ENCODE measurements around the gene AFAP1. TPM values are rescaled to one million over a fixed set of nuclear protein-coding genes. Genes with fewer than 3 reads are reported as not detected.

Gene AFAP1
- total RNA-seq, 4 donors from 2014 or later = 8.3 to 27.1 (median 11.1) TPM

DNA sequence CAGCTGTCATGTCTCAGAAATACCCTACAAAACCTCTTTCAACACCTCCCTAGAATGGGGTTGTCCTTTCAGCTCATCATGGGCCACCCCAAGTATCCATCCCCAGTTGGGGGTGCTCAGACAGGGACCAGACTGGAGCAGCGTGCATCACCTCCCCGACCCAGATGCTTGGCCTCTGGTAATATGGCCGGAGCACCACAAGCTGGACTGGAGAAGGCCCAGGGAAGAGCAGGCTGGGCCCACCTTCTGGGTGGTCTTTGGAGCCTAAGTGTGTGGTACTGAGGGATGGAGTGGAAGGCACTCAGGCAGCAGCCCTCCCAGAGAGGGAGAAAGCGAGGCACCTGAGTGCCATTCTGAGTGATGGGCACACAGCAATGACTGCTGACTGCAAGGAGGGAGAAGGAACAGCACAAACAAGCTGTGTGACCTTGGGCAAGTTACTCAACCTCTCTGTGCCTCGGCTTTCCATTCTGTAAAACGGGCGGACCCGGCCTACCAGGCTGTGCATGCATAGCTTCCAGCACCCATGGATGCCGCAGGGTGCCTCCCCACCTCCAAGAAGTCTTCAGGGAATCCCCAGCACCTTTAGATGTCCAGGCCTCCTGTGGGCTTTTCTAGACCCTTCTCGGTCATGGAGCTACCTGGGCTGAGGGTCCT is 228.2 kb downstream of the AFAP1 start:
- H3K9me3 ChIP-seq = no peaks in the 10 kb centered on the region
- H3K27ac ChIP-seq = no peak overlapping the region
- no peaks in the 10 kb centered on the region for H3K27me3 ChIP-seq
- H3K4me1 ChIP-seq = no peaks in the 10 kb centered on the region
- H3K4me3 ChIP-seq = no peak overlapping the region
- H3K36me3 ChIP-seq = no peaks in the 10 kb centered on the region
- WGBS = 96% methylated on average over 9 of the region's 10 CpGs
- TF ChIP-seq, protein P1, sequence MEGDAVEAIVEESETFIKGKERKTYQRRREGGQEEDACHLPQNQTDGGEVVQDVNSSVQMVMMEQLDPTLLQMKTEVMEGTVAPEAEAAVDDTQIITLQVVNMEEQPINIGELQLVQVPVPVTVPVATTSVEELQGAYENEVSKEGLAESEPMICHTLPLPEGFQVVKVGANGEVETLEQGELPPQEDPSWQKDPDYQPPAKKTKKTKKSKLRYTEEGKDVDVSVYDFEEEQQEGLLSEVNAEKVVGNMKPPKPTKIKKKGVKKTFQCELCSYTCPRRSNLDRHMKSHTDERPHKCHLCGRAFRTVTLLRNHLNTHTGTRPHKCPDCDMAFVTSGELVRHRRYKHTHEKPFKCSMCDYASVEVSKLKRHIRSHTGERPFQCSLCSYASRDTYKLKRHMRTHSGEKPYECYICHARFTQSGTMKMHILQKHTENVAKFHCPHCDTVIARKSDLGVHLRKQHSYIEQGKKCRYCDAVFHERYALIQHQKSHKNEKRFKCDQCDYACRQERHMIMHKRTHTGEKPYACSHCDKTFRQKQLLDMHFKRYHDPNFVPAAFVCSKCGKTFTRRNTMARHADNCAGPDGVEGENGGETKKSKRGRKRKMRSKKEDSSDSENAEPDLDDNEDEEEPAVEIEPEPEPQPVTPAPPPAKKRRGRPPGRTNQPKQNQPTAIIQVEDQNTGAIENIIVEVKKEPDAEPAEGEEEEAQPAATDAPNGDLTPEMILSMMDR (IDR thresholded peaks at IDR 0.05) = no peak
- DNase-seq (ENCODE audit: low spot score in 2 of 2) = no peak

DNA sequence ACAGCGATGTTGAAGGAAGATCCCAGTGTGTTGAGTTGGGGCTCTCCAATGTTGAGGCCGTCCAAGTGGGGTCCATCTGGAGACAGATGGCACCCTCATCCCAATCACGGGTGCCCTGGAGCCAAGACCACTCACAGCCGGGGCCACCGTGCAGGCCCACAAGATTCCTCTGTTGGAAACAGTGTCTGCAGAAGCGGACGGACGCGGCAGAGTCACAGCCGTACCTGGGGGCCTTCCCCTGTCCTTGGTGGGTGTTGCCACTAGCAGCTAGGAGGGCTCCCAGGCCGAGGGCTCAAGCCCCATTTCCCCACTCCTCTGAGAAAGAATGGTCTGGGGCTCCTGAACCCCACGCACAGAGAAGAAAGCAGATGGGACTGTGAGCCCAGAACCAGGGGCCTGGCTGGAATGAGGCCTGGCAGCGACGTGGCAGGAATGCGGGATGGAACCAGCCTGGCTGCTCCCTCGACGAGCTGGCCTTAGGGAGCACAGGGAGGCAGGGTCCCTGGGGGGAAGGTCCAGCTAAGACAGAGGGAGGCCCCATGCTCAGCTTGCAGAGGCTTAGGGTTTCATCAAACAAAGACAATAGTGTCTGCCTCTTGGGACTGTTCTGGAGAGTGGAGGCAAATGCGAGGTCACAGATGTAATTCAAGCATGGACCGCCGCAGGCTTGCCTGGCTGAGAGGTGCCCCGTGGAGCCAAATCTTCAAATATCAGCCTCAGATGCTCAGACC is 228.9 kb downstream of the AFAP1 start:
- 87% methylated on average over 17 of the region's 21 CpGs for WGBS
- Histone ChIP-seq H3K27ac (no peak overlapping the region), H3K4me1 (no peaks in the 10 kb centered on the region), H3K27me3 (no peaks in the 10 kb centered on the region), H3K4me3 (no peak overlapping the region), H3K36me3 (no peaks in the 10 kb centered on the region), H3K9me3 (no peaks in the 10 kb centered on the region)
- DNase-seq (ENCODE audit: low spot score in 2 of 2) = no peak
- TF ChIP-seq POLR2AphosphoS5 (IDR thresholded peaks at IDR 0.05) (no peak), EP300 (IDR thresholded peaks at IDR 0.05) (no peak), POLR2A (IDR thresholded peaks at IDR 0.05) (no peak)
- TF ChIP-seq, protein P1 (IDR thresholded peaks at IDR 0.05) = no peak

DNA sequence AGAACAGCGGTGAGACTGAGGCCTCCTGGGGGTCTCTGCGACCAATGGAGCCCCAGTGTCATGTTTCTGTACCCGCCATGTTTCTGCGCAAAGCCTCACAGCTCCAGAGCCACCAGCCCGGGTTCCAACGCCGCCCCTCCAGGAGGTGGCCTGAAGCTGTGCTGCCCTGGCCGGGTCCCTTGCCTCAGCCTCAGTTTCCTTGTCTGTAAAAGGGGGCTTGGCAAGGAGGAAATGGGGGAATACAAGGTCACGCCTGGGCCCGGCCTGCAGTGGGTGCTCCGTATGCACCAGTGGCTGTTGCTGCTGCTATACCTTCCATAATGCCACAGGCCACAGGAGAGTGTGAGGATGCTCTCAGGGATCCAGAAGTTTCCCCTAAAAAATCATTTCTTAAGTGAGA is 229.5 kb downstream of the AFAP1 start:
- DNase-seq (ENCODE audit: low spot score in 2 of 2) = no peak
- Histone ChIP-seq H3K9me3 (no peaks in the 10 kb centered on the region), H3K4me3 (no peak overlapping the region), H3K4me1 (no peaks in the 10 kb centered on the region), H3K27me3 (no peaks in the 10 kb centered on the region), H3K27ac (no peak overlapping the region), H3K36me3 (no peaks in the 10 kb centered on the region)
- TF ChIP-seq EP300 (IDR thresholded peaks at IDR 0.05) = no peak
- TF ChIP-seq POLR2AphosphoS5 (IDR thresholded peaks at IDR 0.05) = no peak
- TF ChIP-seq POLR2A (IDR thresholded peaks at IDR 0.05) = no peak
- TF ChIP-seq, protein P1 (IDR thresholded peaks at IDR 0.05) = no peak
- WGBS = 95% methylated on average over 7 of the region's 11 CpGs

DNA sequence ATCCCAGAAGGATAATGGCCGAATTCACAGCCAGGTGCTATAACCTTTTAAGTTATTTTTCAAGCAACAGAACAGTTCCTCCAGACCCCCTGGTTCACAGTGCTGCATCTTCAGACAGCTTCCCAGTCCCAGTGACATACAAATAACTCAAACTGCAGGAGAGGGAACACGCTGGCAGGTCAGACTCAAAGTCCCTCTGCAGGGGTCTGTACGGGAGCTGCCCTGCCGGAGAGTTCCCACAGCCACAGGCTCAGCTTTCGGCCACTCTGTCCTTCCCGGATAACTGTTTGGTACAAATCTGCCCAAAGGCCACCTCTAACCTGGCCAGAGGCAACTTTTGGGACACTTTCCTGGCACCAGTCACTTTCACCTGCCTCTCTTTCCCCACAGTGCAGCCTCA is 230.2 kb downstream of the AFAP1 start:
- Histone ChIP-seq H3K36me3 (no peaks in the 10 kb centered on the region), H3K4me1 (no peaks in the 10 kb centered on the region), H3K27ac (no peak overlapping the region), H3K9me3 (no peaks in the 10 kb centered on the region), H3K27me3 (no peaks in the 10 kb centered on the region), H3K4me3 (no peak overlapping the region)
- no peak for DNase-seq (ENCODE audit: low spot score in 2 of 2)
- TF ChIP-seq, protein P1 (IDR thresholded peaks at IDR 0.05) = no peak
- TF ChIP-seq POLR2A (IDR thresholded peaks at IDR 0.05) = no peak
- no peak for TF ChIP-seq POLR2AphosphoS5 (IDR thresholded peaks at IDR 0.05)
- TF ChIP-seq EP300 (IDR thresholded peaks at IDR 0.05) = no peak
- 87% methylated on average over 6 of the region's 6 CpGs for WGBS

DNA sequence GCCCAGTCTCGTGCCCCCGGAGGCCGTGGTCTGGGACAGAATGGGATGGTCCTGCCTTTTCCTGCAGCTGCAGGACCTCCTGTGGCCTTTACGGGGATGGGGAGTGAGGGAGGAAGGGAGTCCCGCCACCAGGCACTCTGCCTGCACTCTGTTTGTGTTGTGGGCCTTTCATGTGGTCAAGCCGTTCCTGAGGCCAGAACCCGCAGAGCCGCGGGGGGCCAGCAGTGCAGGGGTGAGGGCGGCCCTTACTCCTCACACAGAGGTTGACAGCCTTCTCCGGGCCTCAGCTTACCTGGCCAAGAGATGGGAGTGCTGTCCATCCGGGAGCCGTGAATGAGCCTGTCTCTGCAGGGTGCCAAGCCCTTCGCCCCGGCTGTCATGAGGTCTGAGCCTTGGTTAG is 230.7 kb downstream of the AFAP1 start:
- Histone ChIP-seq H3K9me3 (no peaks in the 10 kb centered on the region), H3K27ac (no peak overlapping the region), H3K27me3 (no peaks in the 10 kb centered on the region), H3K4me1 (no peaks in the 10 kb centered on the region), H3K4me3 (no peak overlapping the region), H3K36me3 (no peaks in the 10 kb centered on the region)
- no peak for DNase-seq (ENCODE audit: low spot score in 2 of 2)
- TF ChIP-seq, protein P1 (IDR thresholded peaks at IDR 0.05) = no peak
- TF ChIP-seq EP300 (IDR thresholded peaks at IDR 0.05) (no peak), POLR2AphosphoS5 (IDR thresholded peaks at IDR 0.05) (no peak), POLR2A (IDR thresholded peaks at IDR 0.05) (no peak)
- WGBS = 77% methylated on average over 13 of the region's 15 CpGs
